Measurements from ENCODE around the gene SCAF4.
"Not testable (repeated sequence)": the region's sequence is repeated elsewhere in the genome, so short reads cannot be mapped to it uniquely, and the experiment has no call there.

SCAF4 gene

DNA sequence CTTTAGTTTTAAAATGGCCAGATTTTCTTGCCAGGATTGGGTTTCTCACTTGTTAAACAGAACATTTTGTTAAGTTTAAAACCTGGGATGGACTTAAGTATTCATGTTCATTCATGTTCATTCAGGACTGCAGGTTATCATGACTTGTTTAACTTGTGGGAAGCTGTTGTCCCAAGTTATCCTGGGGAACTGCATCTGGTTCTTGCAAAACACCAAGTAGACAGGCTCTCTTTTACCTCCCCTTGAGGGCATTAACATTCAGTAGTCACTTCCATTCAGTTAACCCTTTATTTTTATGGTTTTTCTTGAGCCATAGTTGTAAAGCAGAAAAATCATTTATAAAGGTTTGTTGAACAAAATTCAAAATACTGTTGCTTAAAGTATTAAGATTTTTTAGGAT, 64.3 kb downstream of the SCAF4 start:
- no peak for DNase-seq

DNA sequence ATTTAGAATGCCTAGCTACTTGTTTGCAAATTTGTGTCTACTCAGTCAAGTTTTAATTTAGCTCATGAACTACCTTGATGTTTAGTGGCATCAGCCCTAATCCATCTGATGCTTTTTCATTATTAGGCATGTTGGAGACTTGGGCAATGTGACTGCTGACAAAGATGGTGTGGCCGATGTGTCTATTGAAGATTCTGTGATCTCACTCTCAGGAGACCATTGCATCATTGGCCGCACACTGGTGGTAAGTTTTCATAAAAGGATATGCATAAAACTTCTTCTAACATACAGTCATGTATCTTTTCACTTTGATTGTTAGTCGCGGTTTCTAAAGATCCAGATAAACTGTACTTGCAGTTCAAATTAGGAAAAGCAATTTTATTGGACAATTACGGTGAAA, 64.8 kb downstream of the SCAF4 start:
- DNase-seq: no peak

DNA sequence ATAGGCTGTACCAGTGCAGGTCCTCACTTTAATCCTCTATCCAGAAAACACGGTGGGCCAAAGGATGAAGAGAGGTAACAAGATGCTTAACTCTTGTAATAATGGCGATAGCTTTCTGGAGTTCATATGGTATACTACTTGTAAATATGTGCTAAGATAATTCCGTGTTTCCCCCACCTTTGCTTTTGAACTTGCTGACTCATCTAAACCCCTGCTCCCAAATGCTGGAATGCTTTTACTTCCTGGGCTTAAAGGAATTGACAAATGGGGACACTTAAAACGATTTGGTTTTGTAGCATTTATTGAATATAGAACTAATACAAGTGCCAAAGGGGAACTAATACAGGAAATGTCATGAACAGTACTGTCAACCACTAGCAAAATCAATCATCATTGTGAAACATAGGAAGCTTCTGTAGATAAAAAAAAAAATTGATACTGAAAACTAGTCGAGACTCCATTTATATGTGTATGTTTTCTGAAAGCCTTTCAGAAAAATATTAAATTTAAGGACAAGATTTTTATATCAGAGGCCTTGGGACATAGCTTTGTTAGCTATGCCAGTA, 65.4 kb downstream of the SCAF4 start:
- DNase-seq: no peak

DNA sequence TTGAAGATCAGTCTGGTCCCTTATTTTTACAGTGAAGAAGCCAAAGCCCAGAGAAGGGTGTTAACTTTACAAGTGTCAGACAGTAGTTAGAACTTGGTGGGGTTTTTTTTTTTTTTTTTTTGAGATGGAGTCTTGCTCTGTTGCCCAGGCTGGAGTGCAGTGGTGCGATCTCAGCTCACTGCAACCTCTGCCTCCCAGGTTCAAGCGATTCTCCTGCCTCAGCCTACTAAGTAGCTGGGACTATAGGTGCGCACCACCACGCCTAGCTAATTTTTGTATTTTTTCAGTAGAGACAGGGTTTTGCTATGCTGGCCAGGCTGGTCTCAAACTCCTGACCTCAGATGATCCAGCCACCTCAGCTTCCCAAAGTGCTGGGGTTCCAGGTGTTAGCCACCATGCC, 66.0 kb downstream of the SCAF4 start:
- DNase-seq: not testable (repeated sequence)

DNA sequence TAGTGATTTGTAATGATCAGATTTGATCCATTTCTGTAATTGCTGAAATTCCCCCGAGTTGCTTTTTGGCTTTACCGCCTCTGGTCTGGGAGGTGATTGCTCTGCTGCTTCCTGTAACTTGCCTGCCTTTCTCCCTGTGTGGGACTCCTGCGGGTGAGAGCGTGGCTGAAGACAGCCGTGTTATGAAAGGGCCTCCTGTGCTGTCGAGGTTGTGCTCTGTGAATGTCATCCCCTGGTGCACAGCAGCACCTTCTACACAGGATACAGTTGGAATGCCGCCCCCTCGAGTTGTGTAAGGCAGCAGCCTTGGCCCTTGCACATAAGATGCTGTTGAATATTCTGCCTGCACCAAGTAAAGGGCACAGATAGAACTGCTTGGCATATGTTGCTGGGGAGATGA, 66.5 kb downstream of the SCAF4 start:
- DNase-seq: peak; percentile 31

DNA sequence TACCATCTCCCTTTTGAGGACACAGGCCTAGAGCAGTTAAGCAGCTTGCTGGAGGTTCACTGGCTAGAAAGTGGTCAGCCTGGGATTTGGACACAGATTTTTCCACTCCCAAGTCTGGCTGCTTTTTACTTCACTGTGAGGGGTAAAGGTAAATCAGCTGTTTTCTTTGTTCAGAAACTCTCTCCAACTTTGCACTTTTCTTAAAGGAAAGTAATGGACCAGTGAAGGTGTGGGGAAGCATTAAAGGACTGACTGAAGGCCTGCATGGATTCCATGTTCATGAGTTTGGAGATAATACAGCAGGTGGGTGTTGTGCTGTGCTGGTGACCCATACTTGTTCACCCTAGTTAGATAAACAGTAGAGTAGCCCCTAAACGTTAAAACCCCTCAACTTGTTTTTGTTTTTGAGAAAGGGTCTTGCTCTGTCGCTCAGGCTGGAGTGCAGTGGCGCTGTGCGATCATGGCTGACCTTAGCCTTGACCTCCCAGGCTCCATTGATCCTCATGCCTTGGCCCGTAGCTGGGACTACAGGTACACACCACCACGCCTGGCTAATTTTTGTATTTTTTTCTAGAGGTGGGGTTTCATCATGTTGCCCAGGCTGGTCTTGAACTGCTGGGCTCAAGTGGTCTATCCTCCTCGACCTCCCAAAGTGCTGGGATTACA, 68.2 kb downstream of the SCAF4 start:
- no peak for DNase-seq

DNA sequence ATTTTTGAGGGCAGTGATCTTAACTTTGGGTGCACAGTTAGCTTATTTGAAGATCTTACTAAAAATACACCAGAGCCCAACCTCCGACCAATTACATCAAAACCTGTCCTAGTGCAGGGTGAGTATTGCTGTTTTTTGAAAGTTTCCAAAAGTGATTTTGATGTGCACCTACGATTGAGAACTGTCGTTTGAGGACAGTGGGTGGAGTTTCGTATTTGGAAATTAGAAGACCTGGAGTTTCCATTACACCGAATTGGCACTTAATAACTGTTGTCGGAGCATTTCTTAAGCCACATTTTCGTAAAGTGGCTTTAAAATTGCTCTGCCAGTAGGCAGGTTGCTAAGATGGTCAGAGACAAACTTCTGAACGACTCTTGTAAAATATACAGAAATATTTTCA, 71.3 kb downstream of the SCAF4 start:
- DNase-seq: no peak

DNA sequence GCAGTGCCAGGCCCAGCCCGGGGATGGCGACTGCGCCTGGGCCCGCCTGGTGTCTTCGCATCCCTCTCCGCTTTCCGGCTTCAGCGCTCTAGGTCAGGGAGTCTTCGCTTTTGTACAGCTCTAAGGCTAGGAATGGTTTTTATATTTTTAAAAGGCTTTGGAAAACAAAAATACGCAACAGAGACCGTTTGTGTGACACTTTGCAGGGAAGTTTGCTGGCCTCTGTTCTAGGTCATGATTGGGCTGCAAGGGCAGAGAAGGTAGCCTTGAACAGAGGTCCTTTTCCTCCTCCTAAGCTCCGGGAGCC, 71.7 kb downstream of the SCAF4 start:
- no peak for DNase-seq

DNA sequence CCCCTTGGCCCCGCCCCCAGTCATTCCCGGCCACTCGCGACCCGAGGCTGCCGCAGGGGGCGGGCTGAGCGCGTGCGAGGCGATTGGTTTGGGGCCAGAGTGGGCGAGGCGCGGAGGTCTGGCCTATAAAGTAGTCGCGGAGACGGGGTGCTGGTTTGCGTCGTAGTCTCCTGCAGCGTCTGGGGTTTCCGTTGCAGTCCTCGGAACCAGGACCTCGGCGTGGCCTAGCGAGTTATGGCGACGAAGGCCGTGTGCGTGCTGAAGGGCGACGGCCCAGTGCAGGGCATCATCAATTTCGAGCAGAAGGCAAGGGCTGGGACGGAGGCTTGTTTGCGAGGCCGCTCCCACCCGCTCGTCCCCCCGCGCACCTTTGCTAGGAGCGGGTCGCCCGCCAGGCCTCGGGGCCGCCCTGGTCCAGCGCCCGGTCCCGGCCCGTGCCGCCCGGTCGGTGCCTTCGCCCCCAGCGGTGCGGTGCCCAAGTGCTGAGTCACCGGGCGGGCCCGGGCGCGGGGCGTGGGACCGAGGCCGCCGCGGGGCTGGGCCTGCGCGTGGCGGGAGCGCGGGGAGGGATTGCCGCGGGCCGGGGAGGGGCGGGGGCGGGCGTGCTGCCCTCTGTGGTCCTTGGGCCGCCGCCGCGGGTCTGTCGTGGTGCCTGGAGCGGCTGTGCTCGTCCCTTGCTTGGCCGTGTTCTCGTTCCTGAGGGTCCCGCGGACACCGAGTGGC, 72.2 kb downstream of the SCAF4 start, which contains the start of gene SOD1:
Gene SOD1 (plus strand): TSS at position 158 of the 723 bp plus-strand sequence. CDS start 77 bp downstream, at position 235.
- peak; percentile 96 for DNase-seq

DNA sequence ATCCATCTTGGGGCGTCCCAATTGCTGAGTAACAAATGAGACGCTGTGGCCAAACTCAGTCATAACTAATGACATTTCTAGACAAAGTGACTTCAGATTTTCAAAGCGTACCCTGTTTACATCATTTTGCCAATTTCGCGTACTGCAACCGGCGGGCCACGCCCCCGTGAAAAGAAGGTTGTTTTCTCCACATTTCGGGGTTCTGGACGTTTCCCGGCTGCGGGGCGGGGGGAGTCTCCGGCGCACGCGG, 72.7 kb downstream of the SCAF4 start:
- no peak for DNase-seq

DNA sequence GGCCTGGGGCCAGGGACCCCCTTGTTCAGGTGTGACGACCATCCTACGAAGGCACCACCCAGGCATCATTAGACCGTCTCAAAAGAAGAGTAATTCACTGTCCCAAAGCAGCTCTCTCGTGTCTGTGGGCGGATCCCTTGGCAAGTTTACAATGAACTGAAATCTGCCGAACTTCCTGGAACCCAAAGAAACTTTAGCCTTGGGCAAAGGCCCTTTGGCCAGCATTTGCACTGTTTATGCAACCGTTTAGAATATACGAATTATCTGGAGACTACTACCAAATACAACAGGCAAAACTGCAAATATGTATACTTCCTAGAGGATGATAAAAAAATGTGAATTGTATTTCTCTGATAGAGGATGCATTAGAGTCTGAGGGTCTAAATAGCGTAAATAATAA, 73.9 kb downstream of the SCAF4 start:
- no peak for DNase-seq

DNA sequence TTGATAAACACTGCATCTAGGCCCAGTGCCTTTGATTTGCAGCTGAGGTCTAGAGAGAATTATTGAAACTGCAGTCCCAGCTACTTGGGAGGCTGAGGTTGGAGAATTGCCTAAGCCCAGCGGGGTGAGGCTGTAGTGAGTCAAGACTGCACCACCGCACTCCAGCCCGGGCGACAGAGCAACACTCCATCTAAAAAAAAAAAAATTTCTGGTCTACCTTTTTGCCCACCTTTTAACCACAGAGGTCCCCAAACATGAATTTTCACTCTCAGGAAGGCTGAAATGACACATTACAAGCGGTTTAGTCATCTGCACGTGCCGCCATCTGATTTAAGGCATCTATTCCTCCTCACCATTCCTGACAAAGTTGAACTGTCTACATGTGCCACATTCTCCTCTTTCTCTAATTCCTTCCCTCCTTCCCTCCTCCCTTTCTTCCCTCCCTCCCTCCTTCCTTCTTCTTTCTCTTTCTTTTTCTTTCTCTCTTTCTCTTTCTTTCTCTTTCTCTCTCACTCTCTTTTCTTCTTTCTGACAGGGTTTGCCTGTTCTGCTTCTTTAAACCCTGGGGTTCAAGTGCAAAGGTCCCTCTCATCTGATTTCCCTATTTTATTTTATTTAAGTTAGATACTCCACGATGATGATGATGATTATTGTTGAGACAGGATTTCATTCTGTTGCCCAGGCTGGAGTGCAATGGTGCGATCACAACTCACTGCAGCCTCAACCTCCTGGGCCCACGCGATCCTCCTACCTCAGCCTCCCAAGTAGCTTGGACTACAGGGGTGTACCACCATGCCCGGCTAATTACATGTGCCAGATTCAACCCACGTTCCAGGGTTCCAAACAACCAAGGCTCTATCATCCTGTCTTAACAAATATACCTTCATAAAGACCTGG, 75.5 kb downstream of the SCAF4 start:
- peak; percentile 53 for DNase-seq

DNA sequence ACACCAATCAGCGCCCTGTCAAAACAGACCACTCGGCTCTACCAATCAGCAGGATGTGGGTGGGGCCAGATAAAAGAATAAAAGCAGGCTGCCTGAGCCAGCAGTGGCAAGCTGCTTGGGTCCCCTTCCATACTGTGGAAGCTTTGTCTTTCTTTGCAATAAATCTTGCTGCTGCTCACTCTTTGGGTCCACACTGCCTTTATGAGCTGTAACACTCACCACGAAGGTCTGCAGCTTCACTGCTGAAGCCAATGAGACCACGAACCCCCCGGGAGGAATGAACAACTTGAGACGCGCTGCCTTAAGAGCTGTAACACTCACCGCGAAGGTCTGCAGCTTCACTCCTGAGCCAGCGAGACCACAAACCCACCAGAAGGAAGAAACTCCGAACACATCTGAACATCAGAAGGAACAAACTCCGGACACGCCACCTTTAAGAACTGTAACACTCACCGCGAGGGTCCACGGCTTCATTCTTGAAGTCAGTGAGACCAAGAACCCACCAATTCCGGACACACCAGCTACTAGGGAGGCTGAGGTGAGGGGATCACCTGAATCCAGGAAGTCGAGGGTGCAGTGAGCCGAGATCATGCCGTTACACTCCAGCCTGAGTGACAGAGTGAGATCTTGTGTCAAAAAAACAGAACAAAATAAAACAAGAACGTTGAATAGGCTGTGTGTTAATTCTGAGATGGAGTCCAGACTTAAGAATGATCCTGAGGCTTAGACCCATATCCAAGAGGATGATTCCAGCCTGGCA, 76.9 kb downstream of the SCAF4 start:
- DNase-seq: not testable (repeated sequence)

DNA sequence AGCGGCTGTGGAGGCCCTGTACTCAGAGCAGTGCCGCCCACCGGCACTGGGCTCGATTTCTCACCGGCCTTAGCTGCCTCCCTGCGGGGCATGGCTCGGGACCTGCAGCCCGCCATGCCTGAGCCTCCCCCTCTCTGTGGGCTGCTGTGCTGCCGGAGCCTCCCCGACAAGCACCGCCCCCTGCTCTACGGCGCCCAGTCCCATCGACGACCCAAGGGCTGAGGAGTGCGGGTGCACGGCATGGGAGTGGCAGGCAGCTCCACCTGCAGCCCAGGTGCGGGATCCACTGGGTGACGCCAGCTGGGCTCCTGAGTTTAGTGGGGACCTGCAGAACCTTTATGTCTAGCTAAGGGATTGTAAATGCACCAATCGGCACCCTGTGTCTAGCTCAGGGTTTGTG, 77.6 kb downstream of the SCAF4 start:
- DNase-seq: no peak

DNA sequence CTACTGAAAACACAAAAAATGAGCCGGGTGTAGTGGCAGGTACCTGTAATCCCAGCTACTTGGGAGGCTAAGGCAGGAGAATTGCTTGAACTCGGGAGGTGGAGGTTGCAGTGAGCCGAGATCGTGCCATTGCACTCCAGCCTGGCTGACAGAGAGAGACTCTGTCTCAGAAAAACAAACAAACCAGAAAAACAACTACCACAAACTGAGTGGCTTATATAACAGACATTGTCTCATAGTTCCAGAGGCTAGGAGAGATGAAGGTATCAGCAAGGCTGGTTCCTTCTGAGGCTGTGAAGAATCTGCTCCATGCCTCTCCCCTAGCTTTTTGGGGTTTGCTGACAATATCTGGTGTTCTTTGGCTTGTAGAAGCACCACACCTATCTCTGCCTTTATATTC, 80.4 kb downstream of the SCAF4 start:
- not testable (repeated sequence) for DNase-seq

DNA sequence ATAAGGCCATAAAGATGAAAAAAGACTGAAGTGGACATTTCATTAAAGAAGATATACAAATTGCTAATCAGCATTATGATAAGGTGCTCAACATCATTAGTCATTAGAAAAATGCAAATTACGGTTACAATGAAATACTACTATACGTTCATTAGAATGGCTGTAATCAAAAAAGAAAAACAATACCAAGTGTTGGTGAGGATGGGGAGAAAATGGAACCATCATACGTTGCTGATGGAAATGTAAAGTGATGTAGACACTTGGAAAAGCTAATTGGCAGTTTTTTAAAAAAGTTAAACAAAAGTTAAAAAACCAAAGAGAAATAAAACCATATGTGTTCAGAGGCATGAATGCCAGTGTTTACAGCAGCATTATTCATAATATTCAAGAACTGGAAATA, 81.0 kb downstream of the SCAF4 start:
- no peak for DNase-seq

DNA sequence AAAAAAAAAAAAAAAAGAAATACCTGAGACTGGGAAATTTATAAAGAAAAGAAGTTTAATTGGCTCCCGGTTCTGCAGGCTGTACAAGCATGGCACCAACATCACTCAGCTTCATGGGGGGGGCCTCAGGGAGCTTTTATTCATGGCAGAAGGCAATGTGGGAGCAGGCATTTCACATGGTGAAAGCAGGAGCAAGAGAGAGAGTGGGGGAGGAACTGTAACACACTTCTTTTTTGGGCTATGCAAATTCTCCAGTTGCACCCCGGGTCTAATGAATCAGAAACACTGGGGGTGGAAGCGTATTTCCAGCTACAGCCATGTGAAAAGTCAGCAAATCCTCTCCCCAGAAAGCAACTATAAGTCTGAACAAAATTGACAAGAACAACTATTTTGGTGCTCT, 84.3 kb downstream of the SCAF4 start:
- no peak for DNase-seq

DNA sequence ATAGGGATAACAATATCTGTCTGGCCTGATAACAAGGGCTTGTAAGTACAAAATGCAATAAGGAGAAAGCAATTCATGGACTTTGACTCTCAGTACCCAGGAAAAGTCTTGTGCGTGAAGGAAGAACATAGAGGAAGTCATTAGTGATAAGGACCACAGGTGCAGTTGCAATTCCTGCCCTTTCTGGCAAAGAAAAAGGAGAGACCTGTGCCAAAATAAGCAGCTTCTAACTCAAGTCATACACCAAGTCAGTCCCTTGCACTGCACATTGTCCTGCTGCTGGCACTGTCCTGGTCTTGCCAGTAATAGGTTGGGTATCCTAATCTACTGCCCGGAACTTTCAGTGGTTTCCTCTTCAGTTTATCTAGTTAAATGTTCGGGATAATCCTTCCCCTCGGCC, 87.3 kb downstream of the SCAF4 start:
- DNase-seq: no peak

DNA sequence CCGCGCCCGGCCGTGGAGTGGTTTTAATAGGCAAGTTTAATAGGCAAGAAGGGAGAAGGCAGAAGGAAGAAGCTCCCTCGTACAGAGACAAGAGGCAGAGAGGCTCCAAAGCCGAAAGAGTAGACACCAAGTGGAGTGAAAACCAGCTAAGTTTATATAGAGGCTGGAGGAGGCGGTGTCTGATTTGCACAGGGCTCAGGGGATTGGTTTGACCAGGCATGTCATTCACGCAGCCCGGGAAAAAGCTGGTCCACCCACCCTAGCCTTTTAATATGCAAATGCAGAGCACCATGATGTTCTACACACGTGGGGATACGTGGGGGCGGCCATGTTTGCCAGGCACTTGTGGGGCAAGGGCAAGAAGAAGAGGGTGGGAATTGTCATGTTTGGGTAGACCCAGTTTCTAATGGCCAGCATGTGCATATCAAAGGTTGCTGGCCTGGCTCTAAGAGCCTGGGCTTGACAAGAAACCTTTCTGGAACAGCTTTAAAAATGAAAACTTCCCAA, 90.4 kb downstream of the SCAF4 start:
- DNase-seq: no peak

DNA sequence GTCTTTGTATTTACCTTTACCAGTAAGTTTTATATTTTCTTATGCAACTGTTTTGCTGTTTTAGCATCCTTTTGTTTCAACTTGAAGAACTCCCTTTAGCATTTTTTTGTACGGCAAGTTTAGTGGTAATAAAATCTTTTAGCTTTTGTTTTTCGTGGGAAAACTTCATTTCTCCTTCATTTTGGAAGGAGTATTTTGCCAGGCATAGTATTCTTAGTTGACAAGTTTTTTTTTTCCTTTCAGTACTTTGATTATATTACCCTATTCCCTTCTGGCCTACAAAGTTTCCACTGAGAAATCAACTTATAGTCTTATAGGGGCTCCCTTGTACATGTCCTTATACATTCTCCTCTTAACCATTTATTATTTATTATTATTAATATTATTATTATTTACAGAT, 95.0 kb downstream of the SCAF4 start:
- DNase-seq: no peak

DNA sequence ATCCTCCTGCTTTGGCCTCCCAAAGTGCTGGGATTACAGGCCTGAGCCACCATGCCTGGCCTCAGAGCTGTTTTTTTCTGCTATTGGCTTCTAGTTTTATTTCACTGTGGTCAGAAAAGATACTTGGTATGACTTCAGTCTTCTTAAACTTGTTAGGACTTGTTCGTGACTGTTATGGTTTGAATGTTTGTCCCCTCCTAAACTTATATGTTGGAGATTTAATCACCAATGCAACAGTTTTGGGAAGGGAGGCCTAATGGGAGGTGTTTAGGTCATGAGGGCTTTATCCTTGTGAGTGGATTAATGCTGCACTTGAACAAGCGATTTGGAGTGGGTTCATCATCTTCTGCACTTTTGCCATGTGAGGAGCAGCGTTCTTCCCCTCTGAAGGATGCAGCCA, 96.9 kb downstream of the SCAF4 start:
- no peak for DNase-seq

DNA sequence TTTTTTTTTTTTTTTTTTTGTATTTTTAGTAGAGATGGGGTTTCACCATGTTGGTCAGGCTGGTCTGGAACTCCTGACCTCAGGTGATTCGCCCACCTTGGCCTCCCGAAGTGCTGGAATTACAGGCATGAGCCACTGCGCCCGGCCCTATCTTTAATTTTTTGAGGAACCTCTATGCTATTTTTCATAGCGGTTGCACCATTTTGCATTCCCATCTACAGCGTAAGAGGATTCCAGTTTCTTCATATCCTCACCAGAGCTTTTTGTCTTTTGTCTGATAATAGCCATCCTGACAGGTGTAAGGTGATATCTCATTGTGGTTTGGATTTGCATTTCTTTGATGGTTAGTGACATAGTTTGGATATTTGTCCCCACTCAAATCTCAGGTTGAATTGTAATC, 100.0 kb downstream of the SCAF4 start:
- DNase-seq: not testable (repeated sequence)

Data from activated naive CD4-positive, alpha-beta T cell treated with Interleukin-2 at 50 U/mL for 16 hours (primary cell).